Left lobe of liver (tissue), 1 donor: ENCODE data around the gene ETV2. TPM values are rescaled to one million over a fixed set of nuclear protein-coding genes. Genes with fewer than 3 reads are reported as not detected.

Source experiments
- total RNA-seq: library from RNA; stranded (reverse); gene quantifications from one replicate; pipeline ENCODE4 v1.2.1, GENCODE V29; 2021
- donor health status: DM: no; HTN: yes; CAD: no.

ETV2 gene
- total RNA-seq, 1 donor from 2014 or later, result 0.48 TPM

Other genes with a start within 250 kb of the ETV2 start
- not detected for gene FFAR2, start 193.5 kb upstream of the ETV2 start, total RNA-seq
- not detected for gene KRTDAP, start 151.3 kb upstream of the ETV2 start, total RNA-seq
- gene DMKN, start 128.1 kb upstream of the ETV2 start, total RNA-seq, result 2.0 TPM
- not detected for gene SBSN, start 113.4 kb upstream of the ETV2 start, total RNA-seq
- not detected for gene GAPDHS, start 108.3 kb upstream of the ETV2 start, total RNA-seq
- gene TMEM147, start 96.1 kb upstream of the ETV2 start, total RNA-seq, result 26.6 TPM
- gene ATP4A, start 78.1 kb upstream of the ETV2 start, total RNA-seq, result not detected
- not detected for gene PMIS2, start 55.6 kb upstream of the ETV2 start, total RNA-seq
- gene HAUS5, start 29.0 kb upstream of the ETV2 start, total RNA-seq, result 5.7 TPM
- gene RBM42, start 12.7 kb upstream of the ETV2 start, total RNA-seq, result 30.7 TPM
- gene COX6B1, start 6.6 kb downstream of the ETV2 start, total RNA-seq, result 196 TPM
- not detected for gene UPK1A, start 24.8 kb downstream of the ETV2 start, total RNA-seq
- gene ZBTB32, start 62.8 kb downstream of the ETV2 start, total RNA-seq, result 0.10 TPM
- gene KMT2B, start 76.3 kb downstream of the ETV2 start, total RNA-seq, result 23.0 TPM
- 30.8 TPM for gene IGFLR1, start 100.7 kb downstream of the ETV2 start, total RNA-seq
- gene U2AF1L4, start 103.7 kb downstream of the ETV2 start, total RNA-seq, result 15.1 TPM
- gene PSENEN, start 103.9 kb downstream of the ETV2 start, total RNA-seq, result 31.7 TPM
- 4.7 TPM for gene LIN37, start 106.8 kb downstream of the ETV2 start, total RNA-seq
- 7.0 TPM for gene HSPB6, start 115.3 kb downstream of the ETV2 start, total RNA-seq
- gene PROSER3, start 116.4 kb downstream of the ETV2 start, total RNA-seq, result 4.5 TPM
- 3.6 TPM for gene ARHGAP33, start 133.8 kb downstream of the ETV2 start, total RNA-seq
- 196 TPM for gene PRODH2, start 171.1 kb downstream of the ETV2 start, total RNA-seq
- not detected for gene NPHS1, start 210.8 kb downstream of the ETV2 start, total RNA-seq
- 0.20 TPM for gene KIRREL2, start 215.2 kb downstream of the ETV2 start, total RNA-seq
- gene APLP1, start 226.8 kb downstream of the ETV2 start, total RNA-seq, result 0.40 TPM